GM12878 (cell line): ENCODE data around the gene DIS3L2. TPM values are rescaled to one million over a fixed set of nuclear protein-coding genes. Genes with fewer than 3 reads are reported as not detected.

ENCODE experiments used
- ATAC-seq: fragments of 200-7000 bp; cut with Tn5 transposase; 3 replicates; pipeline ENCODE4 v1.9.1; 2020; ENCODE audit warnings: mild to moderate bottlenecking, moderate library complexity
- BruUV-seq: library from RNA; stranded (reverse); fragments of 400-500 nt; replicated peaks from 2 replicates; lab custom pipeline; 2021; lab: Mats Ljungman, UMichigan
- CTCF ChIA-PET: fragments of 300-600 bp; sonication (Branson Sonifier 250); formaldehyde crosslinking; extraction: SDS; loops from one replicate; lab custom pipeline; 2021; ENCODE audit warnings: inconsistent platforms; lab: Yijun Ruan, JAX
- POLR2A ChIA-PET: fragments of 350-600 bp; formaldehyde crosslinking; extraction: SDS; loops from one replicate; lab custom pipeline; 2021; ENCODE audit warnings: inconsistent platforms; lab: Charles Lee
- RAD21 ChIA-PET: fragments of 300-600 bp; sonication (Branson Sonifier 250); formaldehyde crosslinking; loops from one replicate; lab custom pipeline; 2023; ENCODE audit warnings: antibody characterized with exemption; ENCODE audit not compliant: unreplicated experiment; lab: Charles Lee
- SMC1A ChIA-PET: fragments of 300-600 bp; sonication (Branson Sonifier 250); formaldehyde crosslinking; loops from one replicate; lab custom pipeline; 2023; ENCODE audit not compliant: unreplicated experiment, uncharacterized antibody; lab: Charles Lee
- DNase-seq: peaks from one replicate; pipeline ENCODE4 v3.0.0-alpha.2; 2011; ENCODE audit warnings: low read depth, low spot score
- FAIRE-seq: peaks from 3 replicates; lab custom pipeline; 2011; peaks lifted over from hg19 to GRCh38; lab: Jason Lieb, UNC
- H2AFZ ChIP-seq: 2 replicates; pipeline ENCODE4 v1.6.0; 2011; ENCODE audit warnings: low read depth, low read length, control low read depth; ENCODE audit not compliant: control insufficient read depth
- H3K27ac ChIP-seq: 2 replicates; pipeline ENCODE4 v1.5.1; 2011; ENCODE audit warnings: control low read depth; ENCODE audit not compliant: control insufficient read depth, insufficient read depth
- H3K27me3 ChIP-seq, 2 experiments: replicated peaks in 1 of 2; 2 replicates each; pipeline versions ENCODE4 v1.6.0 to v1.6.1; 2011; ENCODE audit warnings: low read length in 1 of 2; ENCODE audit not compliant: control insufficient read depth in 2 of 2, insufficient read depth in 2 of 2
- H3K36me3 ChIP-seq, 2 experiments: 2 replicates each; pipeline ENCODE4 v1.5.1; 2011; ENCODE audit warnings: low read length in 1 of 2; ENCODE audit not compliant: control insufficient read depth in 2 of 2, insufficient read depth in 2 of 2
- H3K4me1 ChIP-seq: 2 replicates; pipeline ENCODE4 v1.6.1; 2011; ENCODE audit warnings: mild to moderate bottlenecking, low read length, moderate library complexity, mixed read lengths; ENCODE audit not compliant: control insufficient read depth, insufficient read depth
- H3K4me2 ChIP-seq: 2 replicates; pipeline ENCODE4 v1.6.0; 2011; ENCODE audit warnings: control low read depth; ENCODE audit not compliant: control insufficient read depth, insufficient read depth
- H3K4me3 ChIP-seq: fragments of 200-600 bp; sonication (generic); 2 replicates; pipeline ENCODE4 v1.5.1; 2016
- H3K79me2 ChIP-seq: 2 replicates; pipeline ENCODE4 v1.6.0; 2011; ENCODE audit warnings: low read length; ENCODE audit not compliant: control insufficient read depth, insufficient read depth
- H3K9ac ChIP-seq: 2 replicates; pipeline ENCODE4 v1.8.0; 2011; ENCODE audit warnings: low read length, control low read depth, mixed read lengths; ENCODE audit not compliant: control insufficient read depth, insufficient read depth
- H3K9me3 ChIP-seq: replicated peaks from 3 replicates; pipeline ENCODE4 v1.5.1; 2011; ENCODE audit warnings: mild to moderate bottlenecking, low read length; ENCODE audit not compliant: control insufficient read depth, insufficient read depth
- H4K20me1 ChIP-seq: 2 replicates; pipeline ENCODE4 v1.6.0; 2011; ENCODE audit not compliant: control insufficient read depth, insufficient read depth
- BCLAF1 ChIP-seq: fragments of 450-650 bp; IDR thresholded peaks from 2 replicates; pipeline ENCODE4 v1.6.1; 2017; ENCODE audit warnings: antibody characterized with exemption, mild to moderate bottlenecking, moderate library complexity
- GABPA ChIP-seq: IDR thresholded peaks from 2 replicates; pipeline ENCODE4 v1.6.1; 2014; ENCODE audit warnings: antibody characterized with exemption, low read depth, mild to moderate bottlenecking, inconsistent platforms
- HDAC2 ChIP-seq: fragments of 200-600 bp; sonication (generic); IDR thresholded peaks from 2 replicates; pipeline ENCODE4 v1.6.1; 2017
- PAX5 ChIP-seq: IDR thresholded peaks from 2 replicates; pipeline ENCODE4 v1.6.1; 2011; ENCODE audit warnings: low read depth, low read length, borderline replicate concordance
- SIX5 ChIP-seq: IDR thresholded peaks from 2 replicates; pipeline ENCODE4 v1.6.1; 2011; ENCODE audit warnings: mild to moderate bottlenecking, low read depth, low read length, moderate library complexity; ENCODE audit not compliant: severe bottlenecking
- SREBF2 ChIP-seq: IDR thresholded peaks from 2 replicates; pipeline ENCODE4 v1.6.1; 2012; ENCODE audit warnings: mild to moderate bottlenecking, low read length
- ZBTB33 ChIP-seq: fragments of 450-650 bp; IDR thresholded peaks from 2 replicates; pipeline ENCODE4 v1.6.1; 2017; ENCODE audit warnings: mild to moderate bottlenecking
- ZBTB4 ChIP-seq: fragments of 450-650 bp; formaldehyde crosslinking; IDR thresholded peaks from 2 replicates; pipeline ENCODE4 v1.4.0; 2022; ENCODE audit warnings: mild to moderate bottlenecking, moderate library complexity
- ZBTB40 ChIP-seq: fragments of 450-650 bp; IDR thresholded peaks from 2 replicates; pipeline ENCODE4 v1.6.1; 2016; ENCODE audit warnings: mild to moderate bottlenecking, moderate library complexity, borderline replicate concordance
- WGBS: methylation state at CpG from one replicate; pipeline ENCODE4 v1.1.6; 2016; ENCODE audit warnings: low lambda C conversion rate; ENCODE audit not compliant: insufficient replicate concordance, insufficient coverage; ENCODE audit errors: missing lambda C conversion rate; 5-methylcytosine and 5-hydroxymethylcytosine counted together
- in situ Hi-C: fragments of 300-500 bp; cut with MboI; formaldehyde crosslinking; loops from 9 replicates; pipeline ENCODE4 v1.14.3; 2018; ENCODE audit warnings: mixed read lengths
- intact Hi-C: fragments of 100-400 bp; cut with micrococcal nuclease; formaldehyde crosslinking; loops from one replicate; pipeline ENCODE4 v1.14.2; 2022; ENCODE audit not compliant: unreplicated experiment
- polyA plus RNA-seq, 11 experiments: library from polyadenylated mRNA; depleted of rRNA in 4 of 11; unstranded in 6 of 11; stranded (reverse) in 5 of 11; fragments of >200 nt; fragmentation: Nextera tagmentation in 4 of 11; fragmentation: Illumina TruSeq in 1 of 11; extraction: Ambion mirVana in 4 of 11; extraction: Trizol in 1 of 11; gene quantifications; 1 replicate in 1 of 11; 2 replicates in 10 of 11; pipeline versions ENCODE4 v1.2.1 to v1.2.3, GENCODE V29; 2011 to 2016; ENCODE audit warnings: inconsistent platforms in 2 of 11, missing spikeins in 2 of 11, low read depth in 1 of 11
- total RNA-seq, 4 experiments: library from RNA; depleted of rRNA in 3 of 4; stranded (reverse); fragments of >200 nt in 3 of 4; fragmentation: Illumina TruSeq in 1 of 4; extraction: Trizol in 1 of 4; gene quantifications; 2 replicates each; pipeline versions ENCODE4 v1.2.1 to v1.2.3, GENCODE V29; 2013 to 2021

DIS3L2 gene
- total and polyA plus RNA-seq, 10 of the 15 experiments (the other 5 are each of a cell fraction or from before 2014, with no cell fraction given): 3.5 to 27.1 (median 16.0) TPM

GRCh38 chr2:232139786-232140562, 178.5 kb downstream of the DIS3L2 start:
- intact Hi-C loops: loop anchor here (10.0 kb wide), 1 partner anchor 185 kb away; no protein-coding TSS in a partner anchor
- no peak overlapping the region for H3K27ac ChIP-seq
- SMC1A ChIA-PET: interaction anchor here (0.6 to 2.6 kb wide), 6 partner anchors 24 to 1316 kb away, joined by 3 to 11 read pairs (median 4); partner anchors contain the start of gene NPPC
- no peaks in the 10 kb centered on the region for H3K4me1 ChIP-seq
- H4K20me1 ChIP-seq: no peaks in the 10 kb centered on the region
- H3K9ac ChIP-seq: no peak overlapping the region
- 0 out of 4 replicates have a peak, but pooled peaks cover 0 to 2% of the 10 kb centered on the region in 2 experiments for H3K36me3 ChIP-seq
- no peak overlapping the region for H3K4me3 ChIP-seq
- WGBS: 80% methylated on average over 2 of the region's 2 CpGs
- no peak overlapping the region for H3K4me2 ChIP-seq
- POLR2A ChIA-PET: no interaction called here
- RAD21 ChIA-PET: interaction anchor here (0.9 kb wide), 1 partner anchor 211 kb away, joined by 3 read pairs; no protein-coding TSS in a partner anchor
- DNase-seq: no peak
- ATAC-seq: no peak
- H3K9me3 ChIP-seq: no peaks in the 10 kb centered on the region
- H2AFZ ChIP-seq: no peak overlapping the region
- no peaks in the 10 kb centered on the region for H3K79me2 ChIP-seq
- no TSS peak for BruUV-seq
- no peaks in the 10 kb centered on the region for H3K27me3 ChIP-seq
- no peak for FAIRE-seq
- CTCF ChIA-PET: interaction anchor here (0.8 to 3.6 kb wide), 9 partner anchors 32 to 233 kb away, joined by 3 to 32 read pairs (median 5); partner anchors contain the start of gene NPPC
- in situ Hi-C loops: loop anchor here (5.0 kb wide), 2 partner anchors 53 to 218 kb away; no protein-coding TSS in a partner anchor
- TF ChIP-seq ZBTB40 (no peak), SREBF2 (no peak), ZBTB33 (no peak), ZBTB4 (CRISPR knock-in tag) (no peak), HDAC2 (no peak), SIX5 (no peak), BCLAF1 (no peak), PAX5 (no peak), GABPA (no peak)
